HEK293 (cell line): ENCODE results near the gene MITF.

ENCODE experiments used
- HOXA7 ChIP-seq: sonication (generic); formaldehyde crosslinking; IDR thresholded peaks from 2 replicates; pipeline ENCODE4 v1.8.1; 2022; ENCODE audit warnings: missing genetic modification reagents, borderline replicate concordance
- REST ChIP-seq: fragments of 450-650 bp; formaldehyde crosslinking; IDR thresholded peaks from 2 replicates; pipeline ENCODE4 v1.5.1; 2016; ENCODE audit warnings: missing biosample characterization, missing genetic modification characterization
- TRIM28 ChIP-seq: IDR thresholded peaks from 2 replicates; pipeline ENCODE4 v1.6.1; 2011; ENCODE audit warnings: low read length, control low read depth, borderline replicate concordance
- YY1 ChIP-seq: fragments of 450-650 bp; formaldehyde crosslinking; IDR thresholded peaks from 2 replicates; pipeline ENCODE4 v1.5.1; 2018; ENCODE audit warnings: missing biosample characterization, missing genetic modification characterization
- ZNF211 ChIP-seq: fragments of 450-650 bp; formaldehyde crosslinking; IDR thresholded peaks from 2 replicates; pipeline ENCODE4 v1.5.1; 2016; ENCODE audit warnings: low read depth, missing biosample characterization, missing genetic modification characterization
- ZNF239 ChIP-seq: fragments of 450-650 bp; formaldehyde crosslinking; IDR thresholded peaks from 2 replicates; pipeline ENCODE4 v1.5.1; 2016; ENCODE audit warnings: missing biosample characterization, missing genetic modification characterization
- ZNF280D ChIP-seq: fragments of 450-650 bp; formaldehyde crosslinking; IDR thresholded peaks from 2 replicates; pipeline ENCODE4 v1.5.1; 2016; ENCODE audit warnings: missing biosample characterization, missing genetic modification characterization
- ZNF777 ChIP-seq: fragments of 450-650 bp; formaldehyde crosslinking; IDR thresholded peaks from 2 replicates; pipeline ENCODE4 v1.5.1; 2017; ENCODE audit warnings: missing biosample characterization, missing genetic modification characterization, borderline replicate concordance
- TF ChIP-seq, protein P1 (sequence below): fragments of 450-650 bp; IDR thresholded peaks from 2 replicates; pipeline ENCODE4 v1.5.1; 2018; ENCODE audit warnings: missing biosample characterization, mild to moderate bottlenecking, missing genetic modification characterization
- TF ChIP-seq, protein P2 (sequence below): fragments of 450-650 bp; formaldehyde crosslinking; IDR thresholded peaks from 2 replicates; pipeline ENCODE4 v1.5.1; 2016; ENCODE audit warnings: missing biosample characterization, missing genetic modification characterization, low read depth
- TF ChIP-seq, protein P3 (sequence below): fragments of 450-650 bp; formaldehyde crosslinking; IDR thresholded peaks from 2 replicates; pipeline ENCODE4 v1.5.1; 2016; ENCODE audit warnings: missing biosample characterization, missing genetic modification characterization

DNA sequence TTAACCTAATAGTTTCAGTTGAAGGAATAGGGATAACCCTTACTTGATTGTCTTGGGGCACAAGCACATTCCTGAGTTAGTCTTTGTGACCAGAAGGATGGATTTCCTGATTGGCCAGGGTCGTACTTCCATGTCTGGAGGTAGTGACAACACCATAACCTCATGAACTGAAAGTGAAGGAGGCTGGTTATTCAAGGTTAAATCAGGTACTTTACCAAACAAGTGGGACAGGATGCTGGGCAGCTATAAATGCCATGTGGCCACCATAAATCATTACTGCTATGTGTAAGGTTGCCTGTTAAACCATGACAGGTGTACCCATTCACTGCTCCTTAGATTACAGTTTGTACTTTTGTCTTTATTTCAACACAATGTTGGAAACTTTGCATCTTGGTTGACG is 132.0 kb downstream of the MITF start:
- TF ChIP-seq, protein P1, sequence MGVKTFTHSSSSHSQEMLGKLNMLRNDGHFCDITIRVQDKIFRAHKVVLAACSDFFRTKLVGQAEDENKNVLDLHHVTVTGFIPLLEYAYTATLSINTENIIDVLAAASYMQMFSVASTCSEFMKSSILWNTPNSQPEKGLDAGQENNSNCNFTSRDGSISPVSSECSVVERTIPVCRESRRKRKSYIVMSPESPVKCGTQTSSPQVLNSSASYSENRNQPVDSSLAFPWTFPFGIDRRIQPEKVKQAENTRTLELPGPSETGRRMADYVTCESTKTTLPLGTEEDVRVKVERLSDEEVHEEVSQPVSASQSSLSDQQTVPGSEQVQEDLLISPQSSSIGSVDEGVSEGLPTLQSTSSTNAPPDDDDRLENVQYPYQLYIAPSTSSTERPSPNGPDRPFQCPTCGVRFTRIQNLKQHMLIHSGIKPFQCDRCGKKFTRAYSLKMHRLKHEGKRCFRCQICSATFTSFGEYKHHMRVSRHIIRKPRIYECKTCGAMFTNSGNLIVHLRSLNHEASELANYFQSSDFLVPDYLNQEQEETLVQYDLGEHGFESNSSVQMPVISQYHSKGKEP (tag by site-specific recombination): no peak
- TF ChIP-seq HOXA7 (CRISPR knock-in tag) (no peak), ZNF777 (tag by site-specific recombination) (no peak), ZNF280D (no peak), ZNF239 (tag by site-specific recombination) (no peak), ZNF211 (tag by site-specific recombination) (no peak), TRIM28 (no peak), YY1 (tag by site-specific recombination) (no peak), REST (no peak)
- TF ChIP-seq, protein P2, sequence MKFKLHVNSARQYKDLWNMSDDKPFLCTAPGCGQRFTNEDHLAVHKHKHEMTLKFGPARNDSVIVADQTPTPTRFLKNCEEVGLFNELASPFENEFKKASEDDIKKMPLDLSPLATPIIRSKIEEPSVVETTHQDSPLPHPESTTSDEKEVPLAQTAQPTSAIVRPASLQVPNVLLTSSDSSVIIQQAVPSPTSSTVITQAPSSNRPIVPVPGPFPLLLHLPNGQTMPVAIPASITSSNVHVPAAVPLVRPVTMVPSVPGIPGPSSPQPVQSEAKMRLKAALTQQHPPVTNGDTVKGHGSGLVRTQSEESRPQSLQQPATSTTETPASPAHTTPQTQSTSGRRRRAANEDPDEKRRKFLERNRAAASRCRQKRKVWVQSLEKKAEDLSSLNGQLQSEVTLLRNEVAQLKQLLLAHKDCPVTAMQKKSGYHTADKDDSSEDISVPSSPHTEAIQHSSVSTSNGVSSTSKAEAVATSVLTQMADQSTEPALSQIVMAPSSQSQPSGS (tag by site-specific recombination): no peak
- TF ChIP-seq, protein P3, sequence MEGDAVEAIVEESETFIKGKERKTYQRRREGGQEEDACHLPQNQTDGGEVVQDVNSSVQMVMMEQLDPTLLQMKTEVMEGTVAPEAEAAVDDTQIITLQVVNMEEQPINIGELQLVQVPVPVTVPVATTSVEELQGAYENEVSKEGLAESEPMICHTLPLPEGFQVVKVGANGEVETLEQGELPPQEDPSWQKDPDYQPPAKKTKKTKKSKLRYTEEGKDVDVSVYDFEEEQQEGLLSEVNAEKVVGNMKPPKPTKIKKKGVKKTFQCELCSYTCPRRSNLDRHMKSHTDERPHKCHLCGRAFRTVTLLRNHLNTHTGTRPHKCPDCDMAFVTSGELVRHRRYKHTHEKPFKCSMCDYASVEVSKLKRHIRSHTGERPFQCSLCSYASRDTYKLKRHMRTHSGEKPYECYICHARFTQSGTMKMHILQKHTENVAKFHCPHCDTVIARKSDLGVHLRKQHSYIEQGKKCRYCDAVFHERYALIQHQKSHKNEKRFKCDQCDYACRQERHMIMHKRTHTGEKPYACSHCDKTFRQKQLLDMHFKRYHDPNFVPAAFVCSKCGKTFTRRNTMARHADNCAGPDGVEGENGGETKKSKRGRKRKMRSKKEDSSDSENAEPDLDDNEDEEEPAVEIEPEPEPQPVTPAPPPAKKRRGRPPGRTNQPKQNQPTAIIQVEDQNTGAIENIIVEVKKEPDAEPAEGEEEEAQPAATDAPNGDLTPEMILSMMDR: no peak
